Esophagus squamous epithelium (tissue), 4 donors: ENCODE measurements around the gene QTRT2.

Experiments
- POLR2A ChIP-seq, 4 donors: fragments of 450-650 bp; IDR thresholded peaks; one replicate each; pipeline ENCODE4 v1.6.1; 2017; ENCODE audit warnings: antibody characterized with exemption in 4 of 4, mild to moderate bottlenecking in 4 of 4, moderate library complexity in 3 of 4
- TF ChIP-seq, protein P1 (sequence below), 6 experiments: fragments of 450-650 bp in 4 of 6; fragments of 200-600 bp in 2 of 6; sonication (generic) in 2 of 6; IDR thresholded peaks; one replicate each; pipeline ENCODE4 v1.5.1; 2016 to 2019; ENCODE audit warnings: antibody characterized with exemption in 6 of 6, mild to moderate bottlenecking in 4 of 6, moderate library complexity in 4 of 6

- TF ChIP-seq, protein P1, sequence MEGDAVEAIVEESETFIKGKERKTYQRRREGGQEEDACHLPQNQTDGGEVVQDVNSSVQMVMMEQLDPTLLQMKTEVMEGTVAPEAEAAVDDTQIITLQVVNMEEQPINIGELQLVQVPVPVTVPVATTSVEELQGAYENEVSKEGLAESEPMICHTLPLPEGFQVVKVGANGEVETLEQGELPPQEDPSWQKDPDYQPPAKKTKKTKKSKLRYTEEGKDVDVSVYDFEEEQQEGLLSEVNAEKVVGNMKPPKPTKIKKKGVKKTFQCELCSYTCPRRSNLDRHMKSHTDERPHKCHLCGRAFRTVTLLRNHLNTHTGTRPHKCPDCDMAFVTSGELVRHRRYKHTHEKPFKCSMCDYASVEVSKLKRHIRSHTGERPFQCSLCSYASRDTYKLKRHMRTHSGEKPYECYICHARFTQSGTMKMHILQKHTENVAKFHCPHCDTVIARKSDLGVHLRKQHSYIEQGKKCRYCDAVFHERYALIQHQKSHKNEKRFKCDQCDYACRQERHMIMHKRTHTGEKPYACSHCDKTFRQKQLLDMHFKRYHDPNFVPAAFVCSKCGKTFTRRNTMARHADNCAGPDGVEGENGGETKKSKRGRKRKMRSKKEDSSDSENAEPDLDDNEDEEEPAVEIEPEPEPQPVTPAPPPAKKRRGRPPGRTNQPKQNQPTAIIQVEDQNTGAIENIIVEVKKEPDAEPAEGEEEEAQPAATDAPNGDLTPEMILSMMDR (IDR thresholded peaks at IDR 0.05), result no peak
- no peak for TF ChIP-seq POLR2A (IDR thresholded peaks at IDR 0.05)
Observed at GRCh38 chr3:114020907-114021306, 35.6 kb upstream of the QTRT2 start.
